GM23248 (cell line): Measurements from ENCODE around the gene IP6K3. TPM values are rescaled to one million over a fixed set of nuclear protein-coding genes. Genes with fewer than 3 reads are reported as not detected.

Experiments
- DNase-seq: peaks from one replicate; pipeline ENCODE4 v3.0.0-alpha.2; 2015
- H2AFZ ChIP-seq: fragments of 200-600 bp; sonication (generic); 2 replicates; pipeline ENCODE4 v1.6.1; 2016; ENCODE audit warnings: antibody characterized with exemption
- H3F3A ChIP-seq: fragments of 200-600 bp; sonication (generic); 2 replicates; pipeline ENCODE4 v1.6.1; 2016; ENCODE audit warnings: mild to moderate bottlenecking, antibody characterized with exemption, mixed run types; ENCODE audit not compliant: insufficient read depth
- H3K27ac ChIP-seq: fragments of 200-600 bp; sonication (generic); 2 replicates; pipeline ENCODE4 v1.5.1; 2016; ENCODE audit warnings: mild to moderate bottlenecking
- H3K27me3 ChIP-seq: fragments of 200-600 bp; sonication (generic); replicated peaks from 2 replicates; pipeline ENCODE4 v1.6.1; 2016; ENCODE audit warnings: mild to moderate bottlenecking; ENCODE audit not compliant: insufficient read depth
- H3K36me3 ChIP-seq: fragments of 200-600 bp; sonication (generic); 2 replicates; pipeline ENCODE4 v1.6.1; 2016; ENCODE audit warnings: low read depth, mild to moderate bottlenecking
- H3K4me1 ChIP-seq: fragments of 200-600 bp; sonication (generic); 2 replicates; pipeline ENCODE4 v1.6.1; 2016; ENCODE audit warnings: mild to moderate bottlenecking; ENCODE audit not compliant: insufficient read depth
- H3K4me2 ChIP-seq: fragments of 200-600 bp; sonication (generic); one replicate; pipeline ENCODE4 v1.6.1; 2016; ENCODE audit warnings: mild to moderate bottlenecking; ENCODE audit not compliant: unreplicated experiment
- H3K4me3 ChIP-seq: fragments of 200-600 bp; sonication (generic); 2 replicates; pipeline ENCODE4 v1.5.1; 2016; ENCODE audit warnings: mild to moderate bottlenecking
- H3K79me2 ChIP-seq: fragments of 200-600 bp; sonication (generic); 2 replicates; pipeline ENCODE4 v1.6.1; 2016; ENCODE audit warnings: mild to moderate bottlenecking; ENCODE audit not compliant: insufficient read depth
- H3K9ac ChIP-seq: fragments of 200-600 bp; sonication (generic); 2 replicates; pipeline ENCODE4 v1.6.1; 2016; ENCODE audit warnings: mild to moderate bottlenecking
- H3K9me2 ChIP-seq: fragments of 200-600 bp; sonication (generic); 2 replicates; pipeline ENCODE4 v1.6.1; 2016; ENCODE audit warnings: mixed run types, mild to moderate bottlenecking, moderate library complexity; ENCODE audit not compliant: insufficient read depth
- H3K9me3 ChIP-seq: fragments of 200-600 bp; sonication (generic); one replicate; pipeline ENCODE4 v1.6.1; 2017; ENCODE audit warnings: low read depth
- H4K20me1 ChIP-seq: fragments of 200-600 bp; sonication (generic); 2 replicates; pipeline ENCODE4 v1.6.0; 2016; ENCODE audit not compliant: insufficient read depth
- EZH2 ChIP-seq: fragments of 200-600 bp; sonication (generic); IDR thresholded peaks from 2 replicates; pipeline ENCODE4 v1.6.1; 2018; ENCODE audit warnings: antibody characterized with exemption, mild to moderate bottlenecking; ENCODE audit not compliant: insufficient read depth, poor library complexity, severe bottlenecking
- EZH2phosphoT487 ChIP-seq: fragments of 200-600 bp; sonication (generic); IDR thresholded peaks from 2 replicates; pipeline ENCODE4 v1.6.1; 2018; ENCODE audit warnings: antibody characterized with exemption, moderate library complexity, mild to moderate bottlenecking, low read depth; ENCODE audit not compliant: insufficient read depth
- WGBS, 2 experiments: methylation state at CpG; one replicate each; pipeline ENCODE4 v1.1.6; 2015 to 2017; ENCODE audit warnings: low lambda C conversion rate in 2 of 2, low coverage in 1 of 2; ENCODE audit errors: missing lambda C conversion rate in 2 of 2; 5-methylcytosine and 5-hydroxymethylcytosine counted together
- in situ Hi-C: fragments of 300-500 bp; cut with MboI; formaldehyde crosslinking; loops from 2 replicates; pipeline ENCODE4 v1.15.0; 2020
- polyA plus RNA-seq: library from polyadenylated mRNA; unstranded; fragments of >200 nt; fragmentation: Nextera tagmentation; extraction: Ambion mirVana; gene quantifications from 2 replicates; pipeline ENCODE4 v1.2.1, GENCODE V29; 2016
- total RNA-seq: library from RNA; depleted of rRNA; stranded (reverse); fragments of >200 nt; shearing (Covaris generic); gene quantifications from 2 replicates; pipeline ENCODE4 v1.2.3, GENCODE V29; 2014

IP6K3 gene
- total and polyA plus RNA-seq, 2 experiments from 2014 or later = not detected

DNA sequence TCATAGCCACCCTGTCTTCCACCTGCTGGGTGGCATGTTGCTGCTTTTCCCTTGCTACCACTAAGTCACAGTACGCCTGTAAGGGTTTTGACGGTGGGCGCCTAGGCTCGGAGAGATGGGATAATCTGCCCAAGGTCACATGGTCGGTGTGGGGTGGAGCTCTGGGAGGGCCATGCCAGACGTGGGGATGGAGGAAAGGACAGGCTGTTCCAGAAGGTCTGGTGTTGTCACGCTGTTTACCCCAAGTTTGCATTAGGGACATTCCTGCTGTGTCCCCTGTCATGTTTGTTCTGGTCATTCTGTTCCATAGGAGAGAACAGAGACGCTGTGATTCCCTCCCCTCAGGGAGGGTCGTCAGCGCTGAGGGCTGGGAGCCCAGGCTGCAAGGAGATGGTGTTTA, 16.1 kb downstream of the IP6K3 start:
- no peak for TF ChIP-seq EZH2phosphoT487
- Histone ChIP-seq H4K20me1 (no peaks in the 10 kb centered on the region), H3K9ac (no peak overlapping the region), H3K9me3 (no peaks in the 10 kb centered on the region), H3K27me3 (peaks cover 9% of the 10 kb centered on the region), H3K79me2 (no peaks in the 10 kb centered on the region), H3K4me1 (no peaks in the 10 kb centered on the region), H3K9me2 (no peaks in the 10 kb centered on the region), H3K36me3 (no peaks in the 10 kb centered on the region), H3K4me3 (no peak overlapping the region), H3K27ac (no peak overlapping the region), H3K4me2 (no peak overlapping the region), H2AFZ (no peak overlapping the region), H3F3A (no peaks in the 10 kb centered on the region)
- 75 to 82% methylated on average over 10 of the region's 10 CpGs for WGBS, 2 experiments
- no peak for DNase-seq
- in situ Hi-C loops = no loop called here

DNA sequence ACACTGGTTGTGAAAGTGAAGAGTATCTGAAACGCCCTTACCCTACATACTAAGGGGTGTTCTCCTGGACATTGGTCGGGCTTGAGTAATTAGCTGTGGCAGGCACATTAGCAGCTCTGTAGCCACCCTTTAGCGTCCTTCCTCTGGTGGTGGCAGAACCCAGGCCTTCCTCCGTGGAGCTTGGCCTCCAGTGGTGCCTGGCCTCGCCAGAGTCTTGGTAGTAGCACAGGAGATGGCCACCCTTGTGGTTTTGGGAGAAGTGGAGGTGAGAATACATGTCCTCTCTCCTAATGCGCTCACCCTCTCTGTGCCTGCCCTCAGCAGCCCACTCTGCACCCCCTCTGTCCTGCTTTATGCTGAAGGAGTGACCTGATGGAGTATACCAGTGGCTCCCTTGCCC, 17.6 kb downstream of the IP6K3 start:
- H3K36me3 ChIP-seq = no peaks in the 10 kb centered on the region
- H3F3A ChIP-seq = no peaks in the 10 kb centered on the region
- no peak overlapping the region for H3K27ac ChIP-seq
- no peaks in the 10 kb centered on the region for H3K9me3 ChIP-seq
- no peak overlapping the region for H3K9ac ChIP-seq
- no peak for TF ChIP-seq EZH2phosphoT487
- TF ChIP-seq EZH2 = no peak
- no peak for DNase-seq
- no peaks in the 10 kb centered on the region for H3K9me2 ChIP-seq
- H3K27me3 ChIP-seq = peaks cover 16% of the 10 kb centered on the region
- H4K20me1 ChIP-seq = no peaks in the 10 kb centered on the region
- in situ Hi-C loops = no loop called here
- H3K4me1 ChIP-seq = no peaks in the 10 kb centered on the region
- H3K4me2 ChIP-seq = no peak overlapping the region
- H2AFZ ChIP-seq = no peak overlapping the region
- H3K79me2 ChIP-seq = no peaks in the 10 kb centered on the region
- 68 to 72% methylated on average over 6 of the region's 6 CpGs for WGBS, 2 experiments
- H3K4me3 ChIP-seq = no peak overlapping the region

- no peak overlapping the region for H3K27ac ChIP-seq
- no peaks in the 10 kb centered on the region for H3F3A ChIP-seq
- no peaks in the 10 kb centered on the region for H3K79me2 ChIP-seq
- H4K20me1 ChIP-seq = no peaks in the 10 kb centered on the region
- H3K4me1 ChIP-seq = no peaks in the 10 kb centered on the region
- H3K9ac ChIP-seq = no peak overlapping the region
- TF ChIP-seq EZH2 (no peak), EZH2phosphoT487 (no peak)
- H3K9me3 ChIP-seq = no peaks in the 10 kb centered on the region
- no peaks in the 10 kb centered on the region for H3K9me2 ChIP-seq
- peaks cover 16% of the 10 kb centered on the region for H3K27me3 ChIP-seq
- H3K4me3 ChIP-seq = no peak overlapping the region
- no peak overlapping the region for H3K4me2 ChIP-seq
- no peak overlapping the region for H2AFZ ChIP-seq
- in situ Hi-C loops = no loop called here
- DNase-seq = no peak
- WGBS, 2 experiments = 80 to 84% methylated on average over 10 to 11 of the region's 11 CpGs
- no peaks in the 10 kb centered on the region for H3K36me3 ChIP-seq
These were observed 18.3 kb downstream of the IP6K3 start for GRCh38 chr6:33728438-33728837.

DNA sequence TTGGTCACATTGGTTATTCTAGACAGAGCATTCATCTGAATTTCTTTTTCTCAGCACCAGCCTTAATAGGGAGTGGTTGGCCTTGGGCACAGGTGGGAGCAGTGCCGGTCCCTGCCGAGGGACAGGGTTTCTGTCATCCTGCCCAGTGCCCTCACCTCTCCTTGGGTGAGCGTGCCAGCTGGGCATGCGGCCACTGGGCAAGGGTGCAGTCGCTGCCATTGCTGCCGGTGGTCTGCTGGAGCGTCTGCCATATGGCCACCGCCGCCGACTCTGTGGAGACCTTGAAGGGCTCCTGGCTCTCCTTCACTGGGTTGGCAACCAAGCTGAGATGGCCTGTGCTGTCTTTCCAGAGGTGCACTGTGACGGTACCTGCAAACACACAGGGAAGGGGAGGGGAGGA, 18.8 kb downstream of the IP6K3 start:
- TF ChIP-seq EZH2 (no peak), EZH2phosphoT487 (no peak)
- Histone ChIP-seq H3K27ac (no peak overlapping the region), H3K4me2 (no peak overlapping the region), H3K9ac (no peak overlapping the region), H3F3A (no peaks in the 10 kb centered on the region), H3K79me2 (no peaks in the 10 kb centered on the region), H3K27me3 (peaks cover 17% of the 10 kb centered on the region), H2AFZ (no peak overlapping the region), H3K9me2 (no peaks in the 10 kb centered on the region), H3K9me3 (no peaks in the 10 kb centered on the region), H3K4me1 (no peaks in the 10 kb centered on the region), H3K4me3 (no peak overlapping the region), H4K20me1 (no peaks in the 10 kb centered on the region), H3K36me3 (no peaks in the 10 kb centered on the region)
- 77% methylated on average over 11 of the region's 11 CpGs for WGBS, 2 experiments
- in situ Hi-C loops = no loop called here
- no peak for DNase-seq

- Histone ChIP-seq H3K9ac (no peak overlapping the region), H3F3A (no peaks in the 10 kb centered on the region), H3K9me2 (no peaks in the 10 kb centered on the region), H3K9me3 (no peaks in the 10 kb centered on the region), H3K27ac (no peak overlapping the region), H2AFZ (no peak overlapping the region), H3K36me3 (no peaks in the 10 kb centered on the region), H3K4me2 (no peak overlapping the region), H3K79me2 (no peaks in the 10 kb centered on the region), H4K20me1 (no peaks in the 10 kb centered on the region), H3K4me1 (no peaks in the 10 kb centered on the region), H3K4me3 (no peak overlapping the region), H3K27me3 (peaks cover 24% of the 10 kb centered on the region)
- DNase-seq = no peak
- in situ Hi-C loops = no loop called here
- 78 to 89% methylated on average over 7 of the region's 7 CpGs for WGBS, 2 experiments
- TF ChIP-seq EZH2phosphoT487 (no peak), EZH2 (no peak)
These were observed 19.6 kb downstream of the IP6K3 start for GRCh38 chr6:33727126-33727525.
